Prostate gland (tissue), 2 donors: ENCODE data around the gene TRIM25. TPM values are rescaled to one million over a fixed set of nuclear protein-coding genes. Genes with fewer than 3 reads are reported as not detected.

Experiments used
- DNase-seq: peaks from one replicate; pipeline ENCODE4 v3.0.0-alpha.2; 2019; ENCODE audit warnings: low spot score
- H3K27ac ChIP-seq, 2 donors: fragments of 200-600 bp; sonication (generic); 2 replicates each; pipeline ENCODE4 v1.5.1; 2017 to 2019
- H3K27me3 ChIP-seq: fragments of 200-600 bp; sonication (generic); replicated peaks from 2 replicates; pipeline ENCODE4 v1.5.1; 2019; ENCODE audit not compliant: insufficient read depth
- H3K36me3 ChIP-seq, 2 donors: fragments of 200-600 bp; sonication (generic); 1 replicate in 1 of 2; 2 replicates in 1 of 2; pipeline versions ENCODE4 v1.5.1 to v1.8.1; 2017 to 2019
- H3K4me1 ChIP-seq: fragments of 200-600 bp; sonication (generic); replicated peaks from 2 replicates; pipeline ENCODE4 v1.5.1; 2019
- H3K4me3 ChIP-seq, 2 donors: fragments of 200-600 bp; sonication (generic); 2 replicates each; pipeline ENCODE4 v1.5.1; 2017 to 2019
- H3K9me3 ChIP-seq: fragments of 200-600 bp; sonication (generic); 2 replicates; pipeline ENCODE4 v1.5.1; 2017
- CTCF ChIP-seq, 4 experiments: fragments of 200-600 bp in 2 of 4; fragments of 450-650 bp in 2 of 4; sonication (generic) in 2 of 4; IDR thresholded peaks; 1 replicate in 3 of 4; 2 replicates in 1 of 4; pipeline ENCODE4 v1.5.1; 2016 to 2019; ENCODE audit warnings: antibody characterized with exemption in 4 of 4, mild to moderate bottlenecking in 2 of 4, moderate library complexity in 2 of 4
- POLR2A ChIP-seq: fragments of 450-650 bp; IDR thresholded peaks from one replicate; pipeline ENCODE4 v1.6.1; 2016; ENCODE audit warnings: antibody characterized with exemption, mild to moderate bottlenecking
- POLR2AphosphoS5 ChIP-seq: sonication (generic); formaldehyde crosslinking; IDR thresholded peaks from one replicate; pipeline ENCODE4 v1.6.1; 2017; ENCODE audit warnings: antibody characterized with exemption
- WGBS: methylation state at CpG from one replicate; pipeline ENCODE4 v1.1.5; 2018; 5-methylcytosine and 5-hydroxymethylcytosine counted together
- intact Hi-C: fragments of 100-400 bp; cut with DNase I; formaldehyde crosslinking; loops from one replicate; pipeline ENCODE4 v1.14.2; 2022
- total RNA-seq, 2 donors: library from RNA; depleted of rRNA; stranded (reverse); fragments of >200 nt; gene quantifications; one replicate each; pipeline ENCODE4 v1.1.0, GENCODE V29; 2016

The TRIM25 gene
- total RNA-seq, 2 donors from 2014 or later, result 28.7 to 49.0 TPM

GRCh38 chr17:56886288-56886731, 27.5 kb downstream of the TRIM25 start:
- 71% methylated on average over 2 of the region's 2 CpGs for WGBS

GRCh38 chr17:56885312-56885657, 28.6 kb downstream of the TRIM25 start:
- DNase-seq, result no peak
- Histone ChIP-seq H3K27me3 (no peaks in the 10 kb centered on the region), H3K9me3 (no peaks in the 10 kb centered on the region), H3K4me1 (no peaks in the 10 kb centered on the region), H3K36me3 (no peaks in the 10 kb centered on the region), H3K27ac (no peak overlapping the region), H3K4me3 (no peak overlapping the region)
- TF ChIP-seq POLR2AphosphoS5, result no peak
- TF ChIP-seq POLR2A, result no peak
- TF ChIP-seq CTCF (IDR thresholded peaks at IDR 0.05), result no peak
- intact Hi-C loops, result no loop called here
- 60% methylated on average over 2 of the region's 2 CpGs for WGBS

More at GRCh38 chr17:56886288-56886731, 27.5 kb downstream of the TRIM25 start:
- Histone ChIP-seq H3K4me1 (no peaks in the 10 kb centered on the region), H3K27me3 (no peaks in the 10 kb centered on the region), H3K9me3 (no peaks in the 10 kb centered on the region), H3K36me3 (no peaks in the 10 kb centered on the region), H3K27ac (no peak overlapping the region), H3K4me3 (no peak overlapping the region)
- intact Hi-C loops, result no loop called here
- TF ChIP-seq POLR2AphosphoS5, result no peak
- TF ChIP-seq CTCF (IDR thresholded peaks at IDR 0.05), result no peak
- no peak for TF ChIP-seq POLR2A
- DNase-seq, result no peak

- no peak for TF ChIP-seq POLR2A
- TF ChIP-seq POLR2AphosphoS5, result no peak
- TF ChIP-seq CTCF (IDR thresholded peaks at IDR 0.05), result no peak
- Histone ChIP-seq H3K27ac (no peak overlapping the region), H3K9me3 (no peaks in the 10 kb centered on the region), H3K4me1 (no peaks in the 10 kb centered on the region), H3K4me3 (no peak overlapping the region), H3K36me3 (no peaks in the 10 kb centered on the region), H3K27me3 (no peaks in the 10 kb centered on the region)
- DNase-seq, result no peak
- WGBS, result 84% methylated on average over 6 of the region's 6 CpGs
- intact Hi-C loops, result no loop called here
Measured at GRCh38 chr17:56884483-56885311, 29.2 kb downstream of the TRIM25 start.

GRCh38 chr17:56883616-56884015, 30.2 kb downstream of the TRIM25 start:
- Histone ChIP-seq H3K27me3 (no peaks in the 10 kb centered on the region), H3K27ac (no peak overlapping the region), H3K4me1 (no peaks in the 10 kb centered on the region), H3K36me3 (no peaks in the 10 kb centered on the region), H3K4me3 (no peak overlapping the region), H3K9me3 (no peaks in the 10 kb centered on the region)
- no peak for DNase-seq
- 54% methylated on average over 1 of the region's 1 CpG for WGBS
- intact Hi-C loops, result no loop called here
- TF ChIP-seq CTCF (IDR thresholded peaks at IDR 0.05) (no peak), POLR2A (no peak)

- intact Hi-C loops, result no loop called here
- 91% methylated on average over 3 of the region's 3 CpGs for WGBS
- no peaks in the 10 kb centered on the region for H3K27me3 ChIP-seq
- H3K36me3 ChIP-seq, result no peaks in the 10 kb centered on the region
- H3K4me3 ChIP-seq, result no peak overlapping the region
- TF ChIP-seq CTCF (IDR thresholded peaks at IDR 0.05) (no peak), POLR2A (no peak), POLR2AphosphoS5 (no peak)
- no peak overlapping the region for H3K27ac ChIP-seq
- H3K4me1 ChIP-seq, result no peaks in the 10 kb centered on the region
- no peaks in the 10 kb centered on the region for H3K9me3 ChIP-seq
- no peak for DNase-seq
Measured at GRCh38 chr17:56881685-56882295, 32.1 kb downstream of the TRIM25 start.
